H9 (cell line): ENCODE measurements around the gene DDX25. TPM values are rescaled to one million over a fixed set of nuclear protein-coding genes. Genes with fewer than 3 reads are reported as not detected.

Experiments
- DNase-seq: peaks from one replicate; pipeline ENCODE4 v3.0.0-alpha.2; 2017
- H2AFZ ChIP-seq: one replicate; pipeline ENCODE4 v1.6.1; 2013; ENCODE audit warnings: mild to moderate bottlenecking, low read length, control low read depth, moderate library complexity
- H2AK5ac ChIP-seq: 2 replicates; pipeline ENCODE4 v1.6.1; 2013; ENCODE audit warnings: low read length, control low read depth, mixed read lengths; ENCODE audit not compliant: insufficient read length
- H2BK120ac ChIP-seq: one replicate; pipeline ENCODE4 v1.6.1; 2013; ENCODE audit warnings: low read depth, mild to moderate bottlenecking, low read length, control low read depth, inconsistent platforms; ENCODE audit not compliant: poor library complexity, severe bottlenecking
- H2BK12ac ChIP-seq: 2 replicates; pipeline ENCODE4 v1.6.1; 2013; ENCODE audit warnings: low read length, control low read depth, mixed read lengths, low read depth; ENCODE audit not compliant: insufficient read length
- H2BK15ac ChIP-seq: 2 replicates; pipeline ENCODE4 v1.6.1; 2013; ENCODE audit warnings: low read depth, low read length, control low read depth
- H2BK20ac ChIP-seq: one replicate; pipeline ENCODE4 v1.6.1; 2013; ENCODE audit warnings: low read depth, mild to moderate bottlenecking, low read length, control low read depth, inconsistent platforms; ENCODE audit not compliant: poor library complexity, severe bottlenecking
- H2BK5ac ChIP-seq: 2 replicates; pipeline ENCODE4 v1.6.1; 2013; ENCODE audit warnings: low read length, control low read depth, mixed read lengths; ENCODE audit not compliant: insufficient read length
- H3K14ac ChIP-seq: 2 replicates; pipeline ENCODE4 v1.6.1; 2013; ENCODE audit warnings: low read length, control low read depth; ENCODE audit not compliant: insufficient read depth
- H3K18ac ChIP-seq: 2 replicates; pipeline ENCODE4 v1.6.1; 2013; ENCODE audit warnings: low read depth, mild to moderate bottlenecking, mixed read lengths, low read length, control low read depth; ENCODE audit not compliant: insufficient read length
- H3K23ac ChIP-seq: 2 replicates; pipeline ENCODE4 v1.6.1; 2013; ENCODE audit warnings: low read length, control low read depth, mixed read lengths, low read depth; ENCODE audit not compliant: insufficient read length
- H3K23me2 ChIP-seq: 2 replicates; pipeline ENCODE4 v1.6.1; 2013; ENCODE audit warnings: low read depth, mild to moderate bottlenecking, mixed read lengths, low read length, control low read depth; ENCODE audit not compliant: insufficient read length, poor library complexity, severe bottlenecking
- H3K27ac ChIP-seq: 2 replicates; pipeline ENCODE4 v1.5.1; 2013; ENCODE audit warnings: low read length, control low read depth, mixed read lengths, low read depth; ENCODE audit not compliant: insufficient read length
- H3K27me3 ChIP-seq: 2 replicates; pipeline ENCODE4 v1.6.1; 2013; ENCODE audit warnings: low read length, control low read depth, inconsistent platforms; ENCODE audit not compliant: insufficient read depth
- H3K4ac ChIP-seq: 2 replicates; pipeline ENCODE4 v1.6.1; 2013; ENCODE audit warnings: low read depth, mild to moderate bottlenecking, control low read depth, inconsistent platforms, low read length, moderate library complexity
- H3K4me1 ChIP-seq: 2 replicates; pipeline ENCODE4 v1.6.1; 2013; ENCODE audit warnings: low read length, control low read depth, inconsistent platforms; ENCODE audit not compliant: insufficient read depth
- H3K4me2 ChIP-seq: 2 replicates; pipeline ENCODE4 v1.6.1; 2013; ENCODE audit warnings: low read length, control low read depth, mixed read lengths; ENCODE audit not compliant: insufficient read length, insufficient read depth
- H3K56ac ChIP-seq: 2 replicates; pipeline ENCODE4 v1.6.1; 2013; ENCODE audit warnings: low read depth, mild to moderate bottlenecking, mixed read lengths, low read length, control low read depth; ENCODE audit not compliant: insufficient read length
- H3K79me1 ChIP-seq: 2 replicates; pipeline ENCODE4 v1.6.1; 2013; ENCODE audit warnings: low read depth, mild to moderate bottlenecking, moderate library complexity, low read length, control low read depth, inconsistent platforms; ENCODE audit not compliant: insufficient read depth, poor library complexity, severe bottlenecking
- H3K79me2 ChIP-seq: 2 replicates; pipeline ENCODE4 v1.6.1; 2013; ENCODE audit warnings: low read length, control low read depth, inconsistent platforms; ENCODE audit not compliant: insufficient read depth
- H3K9ac ChIP-seq: 2 replicates; pipeline ENCODE4 v1.6.1; 2013; ENCODE audit warnings: low read length, control low read depth, mixed read lengths; ENCODE audit not compliant: insufficient read length; ENCODE audit errors: extremely low read depth
- H3K9me3 ChIP-seq: one replicate; pipeline ENCODE4 v1.6.1; 2013; ENCODE audit warnings: low read depth, low read length, inconsistent platforms; ENCODE audit not compliant: control insufficient read depth
- H3T11ph ChIP-seq: one replicate; pipeline ENCODE4 v1.6.1; 2013; ENCODE audit warnings: mild to moderate bottlenecking, low read length, control low read depth, inconsistent platforms
- H4K20me1 ChIP-seq: one replicate; pipeline ENCODE4 v1.6.1; 2013; ENCODE audit not compliant: control insufficient read depth, insufficient read length, insufficient read depth
- H4K5ac ChIP-seq: 2 replicates; pipeline ENCODE4 v1.6.1; 2013; ENCODE audit warnings: low read depth, mild to moderate bottlenecking, mixed read lengths, low read length, control low read depth; ENCODE audit not compliant: insufficient read length
- H4K8ac ChIP-seq: replicated peaks from 2 replicates; pipeline ENCODE4 v1.6.1; 2013; ENCODE audit warnings: low read length, control low read depth, mixed read lengths, low read depth; ENCODE audit not compliant: insufficient read length
- H4K91ac ChIP-seq: 2 replicates; pipeline ENCODE4 v1.6.1; 2013; ENCODE audit warnings: low read depth, mild to moderate bottlenecking, moderate library complexity, mixed read lengths, low read length, control low read depth; ENCODE audit not compliant: insufficient read length
- H3K27ac Mint-ChIP-seq, 3 experiments: 2 replicates in 2 of 3; 3 replicates in 1 of 3; pipeline ENCODE4 v1.8.0; 2020 to 2021; ENCODE audit warnings: mixed read lengths in 3 of 3, mild to moderate bottlenecking in 1 of 3, moderate library complexity in 1 of 3
- H3K27me3 Mint-ChIP-seq: 2 replicates; pipeline ENCODE4 v1.8.0; 2021; ENCODE audit warnings: low read depth, mild to moderate bottlenecking, moderate library complexity, mixed read lengths
- H3K36me3 Mint-ChIP-seq, 3 experiments: 2 replicates in 2 of 3; 3 replicates in 1 of 3; pipeline ENCODE4 v1.8.0; 2020 to 2021; ENCODE audit warnings: low read depth in 3 of 3, mixed read lengths in 3 of 3; ENCODE audit not compliant: insufficient read depth in 1 of 3
- H3K4me1 Mint-ChIP-seq, 2 experiments: 2 replicates each; pipeline ENCODE4 v1.8.0; 2020; ENCODE audit warnings: mixed read lengths in 2 of 2
- H3K4me3 Mint-ChIP-seq, 2 experiments: 2 replicates in 1 of 2; 3 replicates in 1 of 2; pipeline ENCODE4 v1.8.0; 2020 to 2021; ENCODE audit warnings: mild to moderate bottlenecking in 2 of 2, mixed read lengths in 2 of 2, moderate library complexity in 1 of 2
- H3K9me3 Mint-ChIP-seq, 2 experiments: 2 replicates in 1 of 2; 3 replicates in 1 of 2; pipeline ENCODE4 v1.8.0; 2020; ENCODE audit warnings: mild to moderate bottlenecking in 2 of 2, mixed read lengths in 2 of 2, moderate library complexity in 1 of 2
- CTCF ChIP-seq: fragments of 200-600 bp; sonication (generic); conservative IDR thresholded peaks from 3 replicates; pipeline ENCODE4 v1.8.0; 2021; ENCODE audit warnings: antibody characterized with exemption, mild to moderate bottlenecking
- WGBS: extraction: QIAGEN DNeasy Blood & Tissue Kit; methylation state at CpG from one replicate; pipeline ENCODE4 v1.1.7; 2013; ENCODE audit warnings: missing lambda C conversion rate, low lambda C conversion rate, mixed read lengths; ENCODE audit not compliant: insufficient read length; ENCODE audit errors: extremely low coverage; 5-methylcytosine and 5-hydroxymethylcytosine counted together
- total RNA-seq: library from RNA; stranded (reverse); gene quantifications from 2 replicates; pipeline ENCODE4 v1.2.1, GENCODE V29; 2021

Gene DDX25
- total RNA-seq, 1 experiment from 2014 or later, result 6.9 TPM

DNA sequence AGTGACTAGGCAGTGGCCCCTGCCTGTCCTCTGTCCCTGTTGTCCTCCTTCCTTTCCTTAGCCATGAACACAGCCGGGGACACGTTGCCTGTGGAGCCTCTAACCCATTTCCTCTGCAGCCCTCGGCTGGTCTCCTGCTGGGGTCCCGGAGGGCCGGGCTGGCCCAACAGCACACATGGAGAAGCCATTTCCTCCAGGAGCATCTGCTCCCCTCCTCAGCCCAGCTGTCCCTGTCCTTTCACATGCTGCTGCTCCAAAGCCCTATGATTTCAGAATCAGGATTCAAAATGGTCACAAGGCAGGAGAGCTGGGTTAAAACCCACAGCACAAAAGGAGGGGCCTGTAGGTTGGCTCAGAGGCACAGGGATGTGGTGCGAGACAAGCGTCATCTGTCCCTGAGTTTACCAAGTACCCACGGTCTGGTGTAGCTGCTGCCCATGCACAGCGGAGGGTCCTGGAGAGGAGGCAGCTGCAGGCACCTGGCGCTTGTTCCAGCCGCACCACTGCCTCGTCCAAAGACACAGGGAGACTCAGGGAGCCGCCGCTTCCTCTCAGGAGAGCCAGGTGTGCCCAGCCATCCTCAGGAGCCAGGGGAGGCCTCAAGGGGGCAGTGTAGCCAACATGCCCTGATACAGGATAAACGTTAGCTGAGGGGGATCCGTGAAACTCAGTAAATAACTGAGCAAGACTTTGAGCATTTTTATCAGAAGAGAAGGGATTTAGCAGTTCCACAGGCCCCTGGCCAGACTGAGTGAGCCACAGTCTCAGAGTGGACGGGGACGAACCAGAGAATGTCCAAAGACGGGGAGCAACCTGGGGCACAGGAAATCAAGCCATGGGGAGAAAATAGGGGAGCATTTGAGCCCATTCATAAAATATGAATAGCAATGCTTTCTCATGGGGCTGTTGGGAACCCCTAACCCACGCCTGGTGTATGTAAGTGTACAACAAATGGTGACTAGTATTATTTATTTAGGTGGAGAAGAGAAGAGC, 37.6 kb downstream of the DDX25 start:
- Mint-ChIP-seq H3K36me3 (no peaks in the 10 kb centered on the region; a peak in 1 of 7 replicates), H3K4me1 (peaks cover 19 to 27% of the 10 kb centered on the region in 2 experiments), H3K27ac (peak overlapping the region in 1 of 3 experiments; percentile 80; a peak in 4 of 7 replicates), H3K4me3 (no peak overlapping the region; a peak in 1 of 5 replicates), H3K27me3 (no peaks in the 10 kb centered on the region), H3K9me3 (no peaks in the 10 kb centered on the region)
- no peak overlapping the region for H2BK120ac ChIP-seq
- H3K27ac ChIP-seq, result no peak overlapping the region
- peak; percentile 90 for TF ChIP-seq CTCF
- no peak overlapping the region for H3K23ac ChIP-seq
- H3K4me2 ChIP-seq, result no peak overlapping the region
- H3K4me1 ChIP-seq, result peaks cover 3% of the 10 kb centered on the region; the same call in 1 of the 2 replicates
- no peaks in the 10 kb centered on the region for H3K23me2 ChIP-seq
- H2BK15ac ChIP-seq, result no peak overlapping the region
- H3K18ac ChIP-seq, result peak overlapping the region; percentile 83
- no peak overlapping the region for H4K5ac ChIP-seq
- no peak overlapping the region for H2BK12ac ChIP-seq
- no peak overlapping the region for H3T11ph ChIP-seq
- no peak overlapping the region for H4K8ac ChIP-seq
- no peak overlapping the region for H2AK5ac ChIP-seq
- no peak overlapping the region for H3K14ac ChIP-seq
- no CpG with 5 or more reads among the region's 20 CpGs for WGBS
- H2BK20ac ChIP-seq, result no peak overlapping the region
- H3K27me3 ChIP-seq, result no peaks in the 10 kb centered on the region
- H4K20me1 ChIP-seq, result no peaks in the 10 kb centered on the region
- H3K79me2 ChIP-seq, result no peaks in the 10 kb centered on the region
- H3K56ac ChIP-seq, result no peak overlapping the region
- H3K9me3 ChIP-seq, result no peaks in the 10 kb centered on the region
- H2BK5ac ChIP-seq, result no peak overlapping the region
- DNase-seq, result peak; percentile 91
- no peak overlapping the region for H2AFZ ChIP-seq
- H3K79me1 ChIP-seq, result no peaks in the 10 kb centered on the region
- no peak overlapping the region for H3K9ac ChIP-seq
- H3K4ac ChIP-seq, result no peak overlapping the region
- H4K91ac ChIP-seq, result no peak overlapping the region
